Fibroblast of skin of abdomen (primary cell): Measurements from ENCODE around the gene PSME3IP1.

Experiments used
- DNase-seq: peaks from one replicate; pipeline ENCODE4 v3.0.0-alpha.2; 2013

Gene PSME3IP1

DNA sequence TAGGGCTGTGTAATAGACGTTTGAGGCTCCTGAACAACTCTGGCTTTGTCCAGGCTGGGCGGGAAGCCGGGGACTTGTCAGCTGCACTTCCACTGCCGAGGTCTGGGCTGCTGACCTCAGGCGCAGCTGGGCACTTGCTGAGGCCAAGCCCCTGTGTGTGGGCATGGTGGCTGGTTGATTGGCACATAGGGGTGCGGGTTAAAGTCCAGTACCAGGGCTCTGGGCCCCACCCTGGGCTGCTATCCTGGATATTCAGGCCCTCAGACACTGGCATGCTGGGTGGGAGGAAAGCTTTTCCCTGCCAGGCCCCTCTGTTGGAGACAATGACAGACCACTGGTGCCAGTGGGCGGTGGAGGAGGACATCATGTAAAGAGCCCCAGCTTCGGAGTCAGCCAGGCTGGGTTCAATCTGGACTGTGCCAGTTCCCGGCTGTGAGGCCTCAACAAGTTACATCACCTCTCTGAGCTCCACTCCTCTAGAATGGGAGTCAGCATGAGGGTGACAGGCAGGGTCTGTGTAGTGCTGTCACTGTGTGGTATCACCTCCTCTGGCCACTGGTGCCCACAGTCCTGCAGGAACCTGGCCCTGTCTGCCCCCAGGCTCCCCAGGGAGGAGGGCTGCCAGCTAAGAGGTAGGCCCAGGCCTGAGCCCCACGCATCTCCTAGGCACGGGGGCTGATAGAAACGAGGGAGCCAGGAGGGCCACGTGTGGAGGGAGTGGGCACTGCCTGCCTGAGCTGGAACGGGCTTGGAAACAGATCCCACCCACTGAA is 42.5 kb downstream of the PSME3IP1 start:
- DNase-seq: no peak

DNA sequence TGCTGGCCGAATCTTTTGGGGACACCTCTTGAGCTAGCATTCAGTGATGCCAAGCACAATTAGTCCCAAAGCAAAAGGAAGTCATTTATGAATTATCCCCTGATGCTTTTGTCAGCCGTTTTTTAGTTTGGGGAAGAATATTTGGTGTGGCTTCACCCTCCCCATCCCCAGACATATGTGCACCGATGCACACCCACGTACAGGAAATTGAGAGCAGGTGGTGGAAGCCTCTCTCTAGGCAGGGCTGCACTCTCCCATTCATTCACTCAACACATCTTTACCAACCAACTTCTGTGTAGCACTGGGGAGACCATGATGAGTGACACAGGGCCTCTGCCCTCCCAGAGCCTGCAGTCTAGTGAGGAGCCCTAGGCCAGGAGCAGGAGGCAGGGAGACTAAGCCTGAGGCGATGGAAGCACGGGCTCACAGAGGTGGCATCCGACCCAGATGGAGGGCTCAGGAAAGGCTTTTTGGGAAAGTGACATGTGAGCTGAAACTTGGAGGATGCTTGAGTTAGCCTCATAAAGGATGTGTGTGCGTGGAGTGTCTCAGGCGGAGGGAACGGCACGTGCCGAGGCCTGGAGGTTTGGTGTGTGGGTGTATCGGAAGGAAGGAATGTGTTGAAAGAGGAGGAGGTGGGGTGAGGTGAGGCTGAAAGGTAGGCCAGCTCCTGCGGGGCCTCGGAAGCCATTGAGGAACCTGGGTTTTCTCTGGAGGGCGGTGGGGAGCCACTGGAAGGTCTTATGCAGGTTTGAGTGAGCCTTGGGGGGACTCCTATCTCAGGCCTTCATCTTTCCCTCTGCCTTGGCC is 43.8 kb downstream of the PSME3IP1 start:
- no peak for DNase-seq

DNA sequence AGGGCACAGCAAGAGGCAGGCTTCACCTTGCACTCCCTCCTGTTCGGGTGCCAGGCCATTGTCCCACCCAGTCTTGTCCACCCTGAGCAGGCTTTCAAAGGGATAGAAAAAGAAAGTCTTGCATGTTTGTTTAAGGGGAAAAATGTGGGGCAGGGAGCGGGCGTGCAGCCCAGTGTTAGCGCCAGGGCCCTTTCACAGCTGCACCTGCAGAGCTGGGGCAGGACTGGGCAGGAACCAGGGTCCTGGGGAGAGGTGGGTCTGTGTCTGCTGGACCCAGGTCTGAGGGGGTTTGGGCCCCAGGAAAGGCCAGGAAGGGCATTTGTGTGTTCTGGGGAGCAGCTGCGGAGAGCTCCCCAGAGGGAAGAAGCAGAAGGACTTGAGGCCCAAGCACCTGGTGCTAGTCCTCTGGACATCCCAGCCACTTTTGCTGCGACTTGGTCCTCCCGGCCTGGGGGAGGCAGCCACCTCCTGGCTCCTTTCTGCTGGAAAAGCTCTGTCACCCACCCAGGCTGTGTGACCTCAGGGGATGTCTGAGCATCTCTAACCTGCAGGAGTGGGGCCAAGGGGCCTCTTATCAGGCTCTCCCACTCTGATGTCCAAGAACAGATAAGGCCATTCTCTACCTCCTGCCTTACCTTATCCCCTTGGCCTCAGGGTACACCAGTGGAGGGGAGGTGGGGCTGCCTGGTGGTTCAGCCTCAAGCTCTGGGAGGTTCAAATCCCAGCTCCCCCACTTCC is 44.7 kb downstream of the PSME3IP1 start:
- DNase-seq: no peak

DNA sequence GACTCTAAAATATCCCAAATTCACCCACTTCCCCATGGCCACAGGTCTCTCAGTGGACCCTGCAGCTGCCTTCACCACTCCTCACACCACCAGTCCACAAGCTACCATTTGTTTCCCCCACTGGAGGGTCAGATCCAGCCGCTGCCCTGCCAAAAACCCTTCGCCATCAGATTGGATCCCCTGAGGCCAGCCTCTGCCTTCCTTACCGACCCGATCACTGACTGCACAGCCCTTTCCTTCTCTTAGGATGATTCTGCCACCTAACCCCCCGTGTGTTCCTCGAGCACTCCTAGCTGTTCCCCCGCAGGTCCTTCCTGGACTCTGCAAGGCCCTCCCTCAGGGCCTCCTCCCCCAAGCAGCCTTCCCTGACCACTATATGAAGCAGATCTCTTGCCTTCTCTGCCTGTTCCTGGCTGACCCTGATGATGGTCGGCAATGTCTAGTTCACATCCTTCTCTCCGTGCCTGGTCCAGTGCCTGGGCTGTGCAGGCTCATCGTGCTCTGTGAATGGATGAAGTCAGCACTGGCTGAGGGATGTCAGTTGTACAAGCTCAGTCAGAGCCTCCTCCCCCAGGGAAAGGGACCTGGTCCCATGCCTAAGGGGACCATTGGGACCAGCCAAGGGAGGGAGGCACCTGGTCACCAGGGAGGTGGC is 47.4 kb downstream of the PSME3IP1 start:
- no peak for DNase-seq

DNA sequence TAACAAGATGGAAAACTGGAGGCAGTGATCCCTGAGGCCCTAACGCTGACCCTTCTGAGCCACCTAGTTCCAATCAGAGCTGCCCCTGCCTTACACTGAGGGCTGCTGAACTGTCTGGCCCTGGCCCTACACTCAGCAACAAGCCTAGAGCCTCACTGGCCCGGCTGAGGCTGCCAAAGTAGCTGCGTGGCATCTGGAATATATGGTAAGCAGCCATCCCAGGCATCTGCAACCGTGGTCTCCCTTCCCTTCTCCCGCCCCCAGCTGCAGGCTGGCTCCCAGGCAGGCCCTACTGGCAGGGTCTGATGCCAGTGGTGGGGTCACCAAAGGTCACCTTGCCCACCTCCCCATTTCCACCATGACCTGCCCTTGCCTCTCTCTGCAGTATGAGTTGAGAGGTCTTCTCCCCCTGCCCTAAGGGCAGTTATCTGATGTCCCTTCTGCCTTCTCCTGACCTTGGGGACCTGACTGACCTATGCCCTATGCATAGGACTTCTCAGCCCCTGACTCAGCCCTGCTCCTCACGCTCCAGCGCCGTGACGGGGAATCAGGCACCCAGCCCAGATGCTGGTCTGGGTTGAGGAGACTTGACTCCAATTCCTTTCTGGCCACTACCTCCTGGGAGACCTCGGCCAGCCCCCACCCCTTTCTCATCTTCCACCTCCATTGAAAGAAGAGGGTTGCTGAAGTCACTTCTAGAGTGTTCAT is 48.1 kb downstream of the PSME3IP1 start:
- DNase-seq: no peak

DNA sequence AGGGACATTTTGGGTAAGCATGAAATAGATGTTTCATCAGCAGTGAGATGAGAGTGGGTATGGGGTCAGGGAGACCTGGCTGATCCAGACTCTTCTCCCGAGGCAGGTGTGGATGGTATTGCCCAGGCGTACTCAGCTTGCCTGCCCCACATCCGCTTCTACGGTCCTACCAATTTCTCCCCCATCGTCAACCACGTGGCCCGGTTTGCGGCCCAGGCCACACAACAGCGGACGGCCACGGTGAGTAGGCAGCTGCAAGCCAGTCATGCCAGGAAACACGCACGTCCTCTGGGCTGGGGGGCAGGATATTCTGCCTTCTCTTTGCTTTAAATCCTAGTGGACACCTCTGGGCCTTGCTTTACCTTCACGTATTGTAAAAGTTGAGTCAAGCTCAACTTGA is 48.8 kb downstream of the PSME3IP1 start:
- no peak for DNase-seq

DNA sequence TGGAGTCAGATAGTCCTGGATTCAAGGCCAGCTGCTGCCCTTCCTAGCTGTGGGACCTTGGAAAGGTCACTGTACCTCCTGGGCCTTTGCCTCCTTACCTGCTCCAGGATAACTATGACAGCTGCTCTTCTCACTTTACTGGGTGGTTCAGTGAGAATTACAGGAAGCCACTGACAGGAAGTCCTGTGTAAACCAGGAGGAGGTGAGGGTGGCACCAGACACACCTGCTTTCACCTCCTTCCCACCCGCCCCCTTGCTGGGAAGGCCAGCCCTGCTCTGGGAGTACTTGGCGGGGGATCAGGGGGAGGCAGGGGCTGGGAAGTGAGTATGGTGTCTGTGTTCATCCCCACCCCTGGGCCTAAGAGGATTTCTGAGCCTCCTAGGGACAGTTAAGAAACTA is 50.9 kb downstream of the PSME3IP1 start:
- DNase-seq: no peak

DNA sequence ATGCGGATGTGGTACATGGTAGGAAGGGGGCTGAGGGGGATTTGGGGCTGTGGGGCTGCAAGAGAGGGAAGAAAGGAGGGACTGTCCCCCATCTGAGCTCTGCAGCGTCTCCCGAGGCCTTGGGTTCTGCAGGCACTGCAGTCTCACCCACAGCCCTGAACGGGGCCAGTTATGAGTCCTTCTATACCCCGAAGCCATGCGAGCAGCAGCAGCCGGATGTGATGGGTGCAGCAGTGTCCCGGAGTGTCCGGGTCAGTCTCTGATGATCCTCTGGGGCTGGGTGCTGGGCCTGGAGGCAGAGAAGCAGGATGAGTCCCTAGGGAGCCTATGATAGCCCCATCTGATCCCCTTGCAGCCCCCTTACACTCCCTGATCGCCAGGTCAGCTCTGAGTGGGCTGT is 52.0 kb downstream of the PSME3IP1 start:
- no peak for DNase-seq

- DNase-seq: no peak
Measured at GRCh38 chr16:57133031-57133430, 52.8 kb downstream of the PSME3IP1 start.

DNA sequence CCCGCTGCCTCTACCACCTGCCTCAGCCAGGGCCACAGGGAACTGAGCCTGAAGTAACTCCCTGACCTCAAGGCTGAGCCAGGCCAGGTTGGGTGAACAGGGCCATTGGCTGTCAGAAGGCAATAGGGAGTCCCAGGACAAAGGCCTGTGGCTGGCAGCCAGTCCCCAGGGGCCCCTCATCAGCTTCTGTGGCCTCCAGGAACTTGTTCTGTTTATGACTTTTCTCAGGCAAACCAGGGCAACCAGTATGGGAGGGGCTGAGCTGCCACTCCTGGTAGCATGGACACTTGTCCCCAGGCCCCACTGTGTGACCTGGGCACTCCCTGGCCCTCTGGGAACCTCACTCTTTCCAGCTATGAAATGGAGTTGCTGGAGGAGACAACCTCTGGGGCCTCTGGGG is 53.4 kb downstream of the PSME3IP1 start:
- DNase-seq: no peak

DNA sequence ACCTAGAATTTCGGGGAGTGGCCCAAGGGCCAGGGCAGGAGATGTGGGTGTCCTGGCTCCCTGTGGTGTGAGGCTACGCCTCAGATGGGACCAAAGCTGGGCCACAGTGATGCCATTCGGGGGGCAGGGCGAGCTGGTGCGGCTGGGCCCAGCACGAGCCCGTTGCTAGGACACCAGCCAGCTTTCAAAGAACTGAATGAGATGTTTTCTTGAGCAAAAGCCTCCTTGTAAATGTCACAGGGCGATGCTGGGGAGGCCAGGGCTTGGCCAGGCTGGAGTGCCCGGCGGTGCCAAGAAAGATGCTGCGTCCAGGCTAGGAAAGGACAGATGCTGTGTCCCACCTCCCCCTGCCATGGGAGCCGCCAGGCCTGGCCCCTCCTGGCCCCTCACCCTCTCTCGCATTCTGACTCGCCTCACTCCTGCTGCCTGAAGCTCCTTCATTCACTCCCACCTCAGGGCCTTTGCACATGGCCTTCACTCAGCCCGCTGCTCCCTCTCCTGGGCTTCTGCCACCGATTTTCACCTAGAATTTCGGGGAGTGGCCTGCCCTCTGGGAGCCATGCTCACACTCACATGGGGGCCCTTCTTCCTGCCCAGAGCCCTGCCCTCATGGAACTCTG is 54.4 kb downstream of the PSME3IP1 start:
- DNase-seq: no peak

GRCh38 chr16:57130950-57131321 is 54.9 kb downstream of the PSME3IP1 start:
- DNase-seq: no peak

DNA sequence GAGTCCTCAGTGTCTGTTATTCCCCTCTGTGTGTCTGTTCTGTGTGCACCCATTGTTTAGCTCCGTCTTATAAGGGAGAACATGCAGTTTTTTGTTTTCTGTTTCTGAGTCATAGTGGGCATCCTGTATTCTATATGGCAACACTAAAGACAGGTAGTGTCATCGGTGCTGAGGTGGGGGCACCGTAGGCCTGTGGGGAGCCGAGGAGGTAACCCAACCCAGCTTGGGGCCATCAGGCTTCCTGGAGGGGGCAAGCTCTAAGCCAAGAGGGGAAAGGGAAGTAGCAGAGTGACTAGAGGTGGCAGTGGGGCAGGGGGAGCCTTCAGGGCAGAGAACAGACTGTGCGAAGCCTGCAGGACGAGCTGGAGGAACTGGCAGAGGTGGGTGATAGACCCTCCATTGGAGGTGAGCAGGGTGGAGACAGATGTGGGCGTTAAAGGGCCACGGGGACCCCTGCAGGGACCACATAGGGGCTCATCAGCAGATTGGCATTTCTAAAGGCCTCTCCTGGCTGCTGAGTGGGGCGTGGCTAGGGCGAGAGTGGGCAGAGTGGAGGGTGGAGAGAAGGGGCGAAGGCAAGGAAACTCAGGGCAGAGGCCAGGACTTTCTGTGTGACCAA is 57.0 kb downstream of the PSME3IP1 start:
- no peak for DNase-seq

- DNase-seq: no peak
Measured at GRCh38 chr16:57127836-57128235, 58.0 kb downstream of the PSME3IP1 start.

GRCh38 chr16:57127037-57127763 is 58.6 kb downstream of the PSME3IP1 start:
- DNase-seq: no peak

DNA sequence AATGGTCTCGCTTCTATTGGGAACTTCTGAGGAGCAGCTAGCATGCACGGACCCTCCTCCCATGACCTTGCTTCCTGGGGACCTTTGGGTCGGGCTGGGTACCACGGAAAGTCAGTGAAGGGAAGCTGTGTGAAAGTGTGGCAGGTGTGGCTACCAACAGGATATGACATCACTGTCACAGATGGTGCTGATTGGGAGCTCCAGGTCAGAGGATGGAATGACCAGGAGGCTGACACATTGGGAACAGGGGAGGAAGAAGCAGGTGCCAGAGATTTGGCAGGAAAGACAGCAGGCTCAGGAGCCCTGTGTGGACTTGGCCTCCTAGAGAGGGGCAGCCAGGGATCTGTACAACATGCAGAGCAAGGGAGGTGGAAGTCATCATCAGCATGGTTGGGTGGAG is 59.4 kb downstream of the PSME3IP1 start:
- no peak for DNase-seq

GRCh38 chr16:57125969-57126368 is 59.9 kb downstream of the PSME3IP1 start:
- no peak for DNase-seq

DNA sequence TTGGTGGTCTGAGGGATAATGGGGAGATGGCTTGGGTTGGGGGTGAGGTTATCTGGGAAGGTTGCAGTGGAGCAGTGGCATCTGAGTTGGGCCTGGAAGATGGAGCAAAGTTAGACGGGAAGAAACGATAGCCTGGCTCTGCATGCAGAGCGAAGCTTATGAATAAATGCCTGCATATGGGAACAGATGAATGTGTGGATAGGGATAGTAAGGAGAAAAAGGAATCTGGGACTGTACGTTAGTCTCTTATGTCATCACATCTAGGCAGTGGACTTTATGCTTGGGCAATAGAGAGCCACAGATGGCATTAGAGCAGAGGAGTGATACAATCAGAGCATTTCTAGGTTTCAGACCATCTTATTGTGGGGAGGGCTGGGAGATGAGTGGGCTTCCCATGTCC is 60.5 kb downstream of the PSME3IP1 start:
- DNase-seq: no peak

DNA sequence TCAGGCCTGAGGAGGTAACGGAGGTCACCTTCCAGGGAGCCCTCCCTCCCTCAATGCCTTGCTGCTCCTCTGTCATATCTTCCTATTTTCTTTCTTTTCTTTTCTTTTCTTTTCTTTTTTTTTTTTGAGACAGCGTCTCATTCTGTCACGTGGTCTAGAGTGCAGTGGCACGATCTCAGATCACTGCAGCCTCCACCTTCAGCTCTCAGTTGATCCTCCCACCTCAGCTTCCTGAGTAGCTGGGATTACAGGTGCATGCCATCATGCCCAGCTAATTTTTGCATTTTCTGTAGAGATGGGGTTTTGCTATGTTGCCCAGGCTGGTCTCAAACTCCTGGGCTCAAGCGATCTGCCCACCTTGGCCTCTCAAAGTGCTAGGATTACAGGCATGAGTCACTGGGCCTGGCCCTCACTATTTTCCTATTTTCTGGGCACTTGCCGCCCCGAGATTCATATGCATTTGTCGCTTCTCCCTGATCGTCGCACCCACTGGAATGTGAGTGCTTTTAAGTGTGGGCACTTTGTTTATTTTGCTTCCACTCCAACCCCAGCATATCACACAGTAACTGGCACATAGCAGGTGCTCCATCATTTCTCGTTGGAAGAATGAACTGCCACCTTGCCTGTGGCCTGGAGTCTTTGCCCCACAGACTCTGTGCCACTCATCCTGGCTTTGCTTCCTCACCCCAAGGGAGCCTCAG is 61.7 kb downstream of the PSME3IP1 start:
- DNase-seq: no peak
